GM19239 (cell line): ENCODE data around the gene PROB1.
"Not testable (repeated sequence)": the region's sequence is repeated elsewhere in the genome, so short reads cannot be mapped to it uniquely, and the experiment has no call there.

Source experiments
- DNase-seq: peaks from one replicate; pipeline ENCODE4 v3.0.0; 2011; ENCODE audit warnings: low spot score; ENCODE audit not compliant: insufficient read length
- FAIRE-seq: peaks from 2 replicates; lab custom pipeline; 2011; peaks lifted over from hg19 to GRCh38; lab: Jason Lieb, UNC

PROB1 gene

GRCh38 chr5:139415221-139415861 lies 20.4 kb upstream of the PROB1 start:
- no peak for DNase-seq
- peak; percentile 83 for FAIRE-seq

- no peak for DNase-seq
- peak; percentile 58 for FAIRE-seq
Measured at GRCh38 chr5:139414581-139415130, 19.8 kb upstream of the PROB1 start.

GRCh38 chr5:139413963-139414362 lies 19.1 kb upstream of the PROB1 start:
- FAIRE-seq (peak; percentile 95), DNase-seq (no peak)

- no peak for DNase-seq
- no peak for FAIRE-seq
Measured at GRCh38 chr5:139413153-139413552, 18.2 kb upstream of the PROB1 start.

- DNase-seq (no peak), FAIRE-seq (no peak)
Measured at GRCh38 chr5:139410993-139411828, 16.3 kb upstream of the PROB1 start.

GRCh38 chr5:139410121-139410992 lies 15.5 kb upstream of the PROB1 start:
- FAIRE-seq (peak; percentile 4), DNase-seq (no peak)

- FAIRE-seq, DNase-seq: not testable (repeated sequence)
Measured at GRCh38 chr5:139409116-139409515, 14.2 kb upstream of the PROB1 start.

- DNase-seq = no peak
- FAIRE-seq = no peak
Measured at GRCh38 chr5:139408191-139408590, 13.3 kb upstream of the PROB1 start.

- no peak for DNase-seq
- FAIRE-seq = no peak
Measured at GRCh38 chr5:139407517-139407916, 12.6 kb upstream of the PROB1 start.

- DNase-seq (no peak), FAIRE-seq (no peak)
Measured at GRCh38 chr5:139406963-139407362, 12.1 kb upstream of the PROB1 start.

- FAIRE-seq (no peak), DNase-seq (no peak)
Measured at GRCh38 chr5:139404484-139404840, 9.6 kb upstream of the PROB1 start.

- DNase-seq (peak; percentile 79), FAIRE-seq (peak; percentile 94)
Measured at GRCh38 chr5:139403787-139404483, 9.0 kb upstream of the PROB1 start, which contains the start of gene SPATA24. SPATA24 (minus strand) TSS chr5:139404089; CDS start chr5:139404060, 29 bp downstream.

- no peak for DNase-seq
- no peak for FAIRE-seq
Measured at GRCh38 chr5:139403418-139403786, 8.5 kb upstream of the PROB1 start.

GRCh38 chr5:139402561-139403158 lies 7.8 kb upstream of the PROB1 start:
- no peak for FAIRE-seq
- DNase-seq = no peak

GRCh38 chr5:139401546-139401945 lies 6.6 kb upstream of the PROB1 start:
- DNase-seq (no peak), FAIRE-seq (no peak)

GRCh38 chr5:139399501-139400121 lies 4.7 kb upstream of the PROB1 start:
- peak; percentile 59 for FAIRE-seq

GRCh38 chr5:139397921-139398320 lies 3.0 kb upstream of the PROB1 start:
- DNase-seq (no peak), FAIRE-seq (no peak)

More at GRCh38 chr5:139399501-139400121, 4.7 kb upstream of the PROB1 start:
- DNase-seq = no peak

- DNase-seq = no peak
- FAIRE-seq = no peak
Measured at GRCh38 chr5:139396691-139397090, 1.8 kb upstream of the PROB1 start.
